HPDE6-E6E7 (cell line): Measurements from ENCODE around the gene ZBTB21.
"Not testable (repeated sequence)": the region's sequence is repeated elsewhere in the genome, so short reads cannot be mapped to it uniquely, and the experiment has no call there.

Experiments used
- DNase-seq: peaks from one replicate; pipeline ENCODE4 v3.0.0; 2011; ENCODE audit warnings: missing footprints; ENCODE audit errors: extremely low spot score

The ZBTB21 gene

GRCh38 chr21:42019101-42019605 is 9.0 kb upstream of the ZBTB21 start:
- no peak for DNase-seq

GRCh38 chr21:42017022-42017421 is 6.9 kb upstream of the ZBTB21 start:
- no peak for DNase-seq

GRCh38 chr21:42016364-42016985 is 6.3 kb upstream of the ZBTB21 start:
- no peak for DNase-seq

GRCh38 chr21:42013931-42014330 is 3.8 kb upstream of the ZBTB21 start:
- no peak for DNase-seq

GRCh38 chr21:42013376-42013775 is 3.2 kb upstream of the ZBTB21 start:
- no peak for DNase-seq

GRCh38 chr21:42012763-42013329 is 2.7 kb upstream of the ZBTB21 start:
- no peak for DNase-seq

- DNase-seq: no peak
Measured at GRCh38 chr21:42012344-42012743, 2.2 kb upstream of the ZBTB21 start.

- DNase-seq: no peak
Measured at GRCh38 chr21:42010507-42011495, 641 bp upstream of the ZBTB21 start.

- DNase-seq: no peak
Measured at GRCh38 chr21:42009018-42009830, 936 bp downstream of the ZBTB21 start.

GRCh38 chr21:42007356-42007940 is 2.7 kb downstream of the ZBTB21 start:
- no peak for DNase-seq

GRCh38 chr21:42006765-42007164 is 3.4 kb downstream of the ZBTB21 start:
- DNase-seq: no peak

GRCh38 chr21:42004406-42005199 is 5.6 kb downstream of the ZBTB21 start:
- no peak for DNase-seq

GRCh38 chr21:42003051-42003461 is 7.1 kb downstream of the ZBTB21 start:
- DNase-seq: no peak

GRCh38 chr21:42002421-42002958 is 7.7 kb downstream of the ZBTB21 start:
- no peak for DNase-seq

GRCh38 chr21:42001781-42002180 is 8.4 kb downstream of the ZBTB21 start:
- no peak for DNase-seq

- DNase-seq: no peak
Measured at GRCh38 chr21:42000908-42001307, 9.3 kb downstream of the ZBTB21 start.

- no peak for DNase-seq
Measured at GRCh38 chr21:41997657-41998056, 12.5 kb downstream of the ZBTB21 start.

GRCh38 chr21:41995577-41995976 is 14.6 kb downstream of the ZBTB21 start:
- DNase-seq: no peak

GRCh38 chr21:41994613-41995012 is 15.5 kb downstream of the ZBTB21 start:
- not testable (repeated sequence) for DNase-seq

GRCh38 chr21:41993744-41994143 is 16.4 kb downstream of the ZBTB21 start:
- DNase-seq: no peak
